Muscle layer of colon (tissue), 2 donors: ENCODE measurements around the gene QSER1.
"Not testable (repeated sequence)": the region's sequence is repeated elsewhere in the genome, so short reads cannot be mapped to it uniquely, and the experiment has no call there.

Experiments used
- H3K27ac ChIP-seq: one replicate; pipeline ENCODE4 v1.7.0; 2013; ENCODE audit warnings: low read depth, mild to moderate bottlenecking, low read length, moderate library complexity
- H3K27me3 ChIP-seq, 2 donors: one replicate each; pipeline ENCODE4 v1.7.0; 2013; ENCODE audit warnings: low read length in 2 of 2, mild to moderate bottlenecking in 2 of 2; ENCODE audit not compliant: insufficient read depth in 2 of 2, control insufficient read depth in 1 of 2
- H3K36me3 ChIP-seq: one replicate; pipeline ENCODE4 v1.7.0; 2013; ENCODE audit warnings: mild to moderate bottlenecking, low read length; ENCODE audit not compliant: insufficient read depth
- H3K4me1 ChIP-seq: one replicate; pipeline ENCODE4 v1.7.0; 2013; ENCODE audit warnings: mild to moderate bottlenecking, low read length; ENCODE audit not compliant: insufficient read depth
- H3K4me3 ChIP-seq, 2 donors: one replicate each; pipeline ENCODE4 v1.7.0; 2013; ENCODE audit warnings: low read length in 2 of 2, low read depth in 1 of 2, mild to moderate bottlenecking in 1 of 2, moderate library complexity in 1 of 2
- H3K9ac ChIP-seq: one replicate; pipeline ENCODE4 v1.7.0; 2013; ENCODE audit warnings: low read length
- H3K9me3 ChIP-seq: one replicate; pipeline ENCODE4 v1.7.0; 2013; ENCODE audit warnings: mild to moderate bottlenecking, low read length
- donor health status: abdominal sarcoma.
- donor health status: Adenocarcinoma of cecum.

The QSER1 gene

DNA sequence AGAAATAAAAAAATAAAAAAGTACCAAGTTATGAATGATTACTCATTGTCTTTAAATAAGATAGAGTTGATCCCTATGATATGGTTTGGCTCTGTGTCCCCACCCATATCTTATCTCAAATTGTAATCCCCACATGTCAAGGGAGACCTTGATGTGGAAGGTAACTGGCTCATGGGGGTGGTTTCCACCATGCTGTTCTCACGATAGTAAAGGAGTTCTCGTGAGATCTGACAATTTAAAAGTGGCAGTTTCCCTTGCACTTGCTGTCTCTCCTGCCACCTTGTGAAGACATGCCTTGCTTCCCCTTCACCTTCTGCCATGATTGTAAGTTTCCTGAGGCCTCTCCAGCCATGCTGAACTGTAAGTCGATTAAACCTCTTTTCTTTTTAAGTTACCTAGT is 18.8 kb downstream of the QSER1 start:
- Histone ChIP-seq H3K36me3 (no peaks in the 10 kb centered on the region), H3K4me3 (no peak overlapping the region), H3K27ac (no peak overlapping the region), H3K27me3 (no peaks in the 10 kb centered on the region), H3K4me1 (no peaks in the 10 kb centered on the region), H3K9ac (no peak overlapping the region), H3K9me3 (no peaks in the 10 kb centered on the region)

DNA sequence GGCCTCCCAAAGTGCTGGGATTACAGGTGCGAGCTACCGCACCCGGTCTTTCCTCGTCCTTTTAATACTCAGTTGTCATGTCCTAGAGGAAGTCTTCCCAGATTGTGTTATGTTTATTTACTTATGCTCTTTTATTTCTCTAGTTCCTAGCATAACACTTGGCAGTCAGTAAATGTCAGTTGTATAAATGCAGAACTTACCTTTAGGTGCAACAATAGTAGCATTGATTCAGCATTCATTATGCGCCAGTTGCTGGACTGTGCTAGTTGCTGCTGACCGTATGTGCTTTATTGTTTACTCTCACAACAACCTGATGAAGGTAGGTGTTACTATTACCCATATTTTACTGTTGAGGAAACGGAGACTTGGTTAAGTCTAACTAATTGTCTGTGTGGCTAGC is 20.8 kb downstream of the QSER1 start:
- Histone ChIP-seq H3K36me3 (no peaks in the 10 kb centered on the region), H3K27ac (no peak overlapping the region), H3K27me3 (no peaks in the 10 kb centered on the region), H3K9ac (no peak overlapping the region), H3K4me1 (no peaks in the 10 kb centered on the region), H3K9me3 (no peaks in the 10 kb centered on the region), H3K4me3 (no peak overlapping the region)

DNA sequence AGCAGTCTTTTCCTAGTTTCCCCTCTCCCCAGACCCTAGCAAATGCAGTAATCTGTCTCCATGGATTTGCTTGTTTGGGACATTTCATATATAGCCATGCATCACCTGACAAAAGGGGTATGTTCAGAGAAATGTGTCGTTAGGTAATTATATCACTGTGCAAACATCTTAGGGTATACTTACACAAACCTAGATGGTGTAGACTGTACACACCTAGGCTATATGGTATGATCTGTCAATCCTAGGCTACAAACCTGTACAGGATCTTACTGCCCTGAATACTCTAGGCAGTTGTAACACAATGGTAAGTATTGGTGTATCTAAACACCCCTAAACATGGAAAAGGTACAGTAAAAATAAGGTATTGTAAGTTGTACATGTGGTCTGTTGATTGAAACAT is 23.8 kb downstream of the QSER1 start:
- H3K27ac ChIP-seq = no peak overlapping the region
- H3K4me3 ChIP-seq = no peak overlapping the region
- no peak overlapping the region for H3K9ac ChIP-seq
- H3K27me3 ChIP-seq = no peaks in the 10 kb centered on the region
- H3K4me1 ChIP-seq = no peaks in the 10 kb centered on the region
- H3K36me3 ChIP-seq = no peaks in the 10 kb centered on the region
- no peaks in the 10 kb centered on the region for H3K9me3 ChIP-seq

DNA sequence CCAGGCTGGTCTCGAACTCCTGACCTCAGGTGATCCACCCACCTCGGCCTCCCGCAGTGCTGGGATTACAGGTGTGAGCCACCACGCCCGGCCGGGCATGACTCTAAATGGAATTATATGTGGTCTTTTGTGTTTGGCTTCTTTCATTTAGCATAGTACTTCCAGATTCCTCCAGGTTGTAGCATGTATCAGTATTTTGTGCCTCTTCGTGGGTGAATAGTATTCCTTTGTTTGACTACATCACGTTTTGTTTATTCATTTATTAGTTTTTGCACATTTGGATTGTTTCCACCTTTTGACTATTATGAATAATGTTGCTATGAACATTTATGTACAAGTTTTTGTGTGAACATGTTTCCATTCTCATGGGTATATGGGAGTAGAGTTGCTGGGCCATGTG is 24.4 kb downstream of the QSER1 start:
- H3K9ac ChIP-seq = no peak overlapping the region
- H3K27ac ChIP-seq = no peak overlapping the region
- H3K27me3 ChIP-seq = no peaks in the 10 kb centered on the region
- no peaks in the 10 kb centered on the region for H3K4me1 ChIP-seq
- H3K9me3 ChIP-seq = no peaks in the 10 kb centered on the region
- H3K36me3 ChIP-seq = no peaks in the 10 kb centered on the region
- no peak overlapping the region for H3K4me3 ChIP-seq

DNA sequence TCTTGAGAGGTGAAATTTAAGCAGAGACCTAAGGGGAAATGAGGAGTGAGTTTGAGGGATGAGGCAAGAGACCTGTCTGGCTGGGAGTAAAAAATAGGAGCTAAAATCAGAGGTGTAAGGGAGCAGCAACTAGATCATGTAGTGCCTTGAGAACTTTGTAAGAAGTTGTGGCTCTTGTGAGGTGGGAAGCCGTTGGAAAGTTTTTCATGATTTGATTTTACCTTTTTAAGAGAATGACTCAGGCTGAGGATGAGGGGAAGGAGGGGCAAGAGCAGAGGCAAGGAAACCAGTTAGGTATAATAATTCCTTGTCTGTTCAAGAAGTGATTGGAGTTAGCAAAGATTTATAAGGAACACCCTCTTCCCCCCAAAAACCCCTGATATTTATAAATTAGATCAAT is 25.8 kb downstream of the QSER1 start:
- H3K36me3 ChIP-seq = no peaks in the 10 kb centered on the region

DNA sequence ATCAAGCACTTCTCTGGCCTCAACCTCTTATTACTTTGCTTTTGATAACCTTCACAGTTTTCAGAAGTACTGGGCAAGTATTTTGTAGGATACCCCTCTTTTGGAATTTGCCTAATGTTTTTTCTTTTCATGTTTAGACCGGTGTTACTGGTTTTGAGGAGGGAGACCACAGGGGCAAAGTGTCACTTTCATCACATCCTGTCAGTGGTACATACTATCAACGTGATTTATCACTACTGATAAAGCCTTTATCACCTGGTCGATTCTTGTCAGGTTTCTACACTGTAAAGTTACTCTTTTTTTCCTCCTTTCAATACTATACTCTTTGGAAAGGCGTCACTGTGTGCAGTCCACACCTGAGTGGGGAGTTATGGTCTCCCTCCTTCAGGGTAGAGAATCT is 26.7 kb downstream of the QSER1 start:
- Histone ChIP-seq H3K36me3 (no peaks in the 10 kb centered on the region), H3K9ac (no peak overlapping the region), H3K27me3 (no peaks in the 10 kb centered on the region), H3K4me3 (no peak overlapping the region), H3K9me3 (no peaks in the 10 kb centered on the region), H3K27ac (no peak overlapping the region), H3K4me1 (no peaks in the 10 kb centered on the region)

More for the DNA sequence above, 25.8 kb downstream of the QSER1 start:
- Histone ChIP-seq H3K4me3 (no peak overlapping the region), H3K4me1 (no peaks in the 10 kb centered on the region), H3K9ac (no peak overlapping the region), H3K27ac (no peak overlapping the region), H3K9me3 (no peaks in the 10 kb centered on the region), H3K27me3 (no peaks in the 10 kb centered on the region)

DNA sequence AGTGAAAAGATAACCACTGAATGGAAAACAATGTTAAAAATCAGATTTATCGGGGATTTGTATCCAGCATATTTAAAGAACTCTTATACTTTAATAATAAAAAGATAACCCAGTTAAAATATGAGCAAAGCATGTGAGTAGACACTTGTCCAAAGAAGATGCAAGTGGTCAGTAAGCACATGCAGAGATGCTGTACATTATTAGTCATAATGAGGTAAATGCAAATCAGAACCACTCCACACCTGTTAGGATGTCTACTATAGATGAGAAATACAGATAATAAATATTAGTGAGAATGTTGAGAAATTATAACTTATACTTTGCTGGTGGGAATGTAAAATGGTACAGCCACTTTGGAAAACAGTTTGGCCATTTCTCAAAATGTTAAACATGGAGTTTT is 28.0 kb downstream of the QSER1 start:
- no peak overlapping the region for H3K9ac ChIP-seq
- H3K27me3 ChIP-seq = no peaks in the 10 kb centered on the region
- no peak overlapping the region for H3K4me3 ChIP-seq
- no peaks in the 10 kb centered on the region for H3K36me3 ChIP-seq
- H3K9me3 ChIP-seq = no peaks in the 10 kb centered on the region
- H3K27ac ChIP-seq = no peak overlapping the region
- H3K4me1 ChIP-seq = no peaks in the 10 kb centered on the region

DNA sequence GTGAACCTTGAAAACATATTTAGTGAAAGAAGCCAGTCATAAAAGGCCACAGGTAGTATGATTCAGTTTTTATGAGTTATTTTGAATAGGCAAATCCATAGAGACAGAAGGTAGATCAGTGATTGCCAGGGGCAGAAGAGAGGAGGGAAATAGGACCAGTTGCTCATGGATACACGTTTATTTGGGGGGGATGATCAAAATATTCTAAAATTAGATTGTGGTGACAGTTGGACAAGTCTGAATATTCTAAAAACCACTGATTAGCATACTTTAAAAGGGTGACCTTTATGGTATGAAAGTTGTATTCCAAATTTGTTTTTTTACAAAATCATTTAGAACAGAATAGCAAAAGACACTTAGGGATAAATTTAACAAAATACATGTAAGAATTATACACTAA is 28.6 kb downstream of the QSER1 start:
- H3K4me1 ChIP-seq = no peaks in the 10 kb centered on the region
- no peaks in the 10 kb centered on the region for H3K27me3 ChIP-seq
- H3K9ac ChIP-seq = no peak overlapping the region
- no peak overlapping the region for H3K4me3 ChIP-seq
- H3K27ac ChIP-seq = no peak overlapping the region
- H3K9me3 ChIP-seq = no peaks in the 10 kb centered on the region
- H3K36me3 ChIP-seq = no peaks in the 10 kb centered on the region

DNA sequence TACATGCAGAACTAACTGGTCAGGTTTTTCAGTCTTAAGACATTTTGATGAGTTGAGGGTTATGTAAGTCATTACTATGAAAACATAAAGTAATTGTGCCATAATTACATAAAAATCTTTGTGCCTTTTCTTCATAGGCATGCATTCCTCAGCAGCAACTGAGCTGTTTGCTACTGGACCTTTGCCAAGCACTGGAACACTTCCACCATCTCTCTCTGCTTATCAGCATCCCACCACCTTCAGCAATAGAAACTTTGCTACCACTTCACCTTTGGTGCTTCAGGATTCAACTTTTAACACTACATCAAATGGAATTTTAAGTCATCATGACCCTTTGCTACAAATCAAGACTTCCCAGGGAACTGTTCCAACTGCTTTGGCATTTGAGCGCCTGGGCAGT is 39.0 kb downstream of the QSER1 start:
- H3K9me3 ChIP-seq = no peaks in the 10 kb centered on the region
- no peaks in the 10 kb centered on the region for H3K27me3 ChIP-seq
- no peak overlapping the region for H3K9ac ChIP-seq
- H3K27ac ChIP-seq = no peak overlapping the region
- peaks cover 35% of the 10 kb centered on the region for H3K36me3 ChIP-seq
- no peak overlapping the region for H3K4me3 ChIP-seq
- H3K4me1 ChIP-seq = no peaks in the 10 kb centered on the region

DNA sequence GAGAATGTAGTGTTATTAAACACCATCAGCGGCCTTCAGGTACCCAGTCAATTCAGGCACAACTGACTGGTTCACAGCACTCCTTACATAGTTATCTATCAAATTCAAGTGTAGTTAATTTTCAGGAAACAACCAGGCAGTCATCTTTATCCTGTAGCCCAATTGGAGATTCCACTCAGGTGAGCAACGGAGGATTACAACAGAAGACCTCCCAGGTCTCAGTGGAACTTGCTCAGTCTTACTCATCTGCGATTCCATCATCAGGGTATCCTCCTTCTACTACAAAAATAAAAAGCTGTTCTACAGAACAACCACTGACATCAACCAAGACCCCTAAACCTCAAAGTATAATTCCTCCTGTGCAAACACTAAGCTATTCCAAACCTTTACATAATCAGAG is 39.6 kb downstream of the QSER1 start:
- H3K9ac ChIP-seq = no peak overlapping the region
- H3K4me1 ChIP-seq = no peaks in the 10 kb centered on the region
- H3K27ac ChIP-seq = no peak overlapping the region
- peaks cover 40% of the 10 kb centered on the region for H3K36me3 ChIP-seq
- H3K9me3 ChIP-seq = no peaks in the 10 kb centered on the region
- H3K27me3 ChIP-seq = no peaks in the 10 kb centered on the region
- H3K4me3 ChIP-seq = no peak overlapping the region

DNA sequence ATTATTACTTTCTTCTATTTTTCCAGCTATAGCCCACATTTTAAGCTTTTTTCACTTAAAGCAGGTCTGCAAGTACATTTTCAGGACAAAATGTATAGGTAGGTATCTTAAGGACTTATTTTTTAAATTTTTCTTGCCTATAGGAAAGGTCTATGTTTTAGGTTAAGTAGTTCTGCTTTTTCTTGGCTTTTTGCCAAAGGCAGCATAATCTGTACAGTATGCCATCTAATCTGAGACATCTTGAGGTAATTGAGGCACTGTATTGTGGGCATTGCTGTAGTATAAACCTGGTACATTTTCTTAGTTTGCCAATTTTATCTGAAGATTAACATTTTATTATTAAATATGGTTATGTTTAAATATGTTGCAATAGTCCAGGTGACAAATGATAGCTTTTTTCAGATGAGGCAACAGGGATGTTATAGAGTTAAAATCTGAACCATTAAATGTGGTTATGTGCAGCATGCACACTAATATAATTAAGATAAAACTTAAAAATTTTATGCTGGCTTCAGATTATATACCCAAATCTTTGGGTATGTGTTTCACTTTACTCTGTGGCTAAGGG is 42.9 kb downstream of the QSER1 start:
- no peaks in the 10 kb centered on the region for H3K9me3 ChIP-seq
- H3K36me3 ChIP-seq = peaks cover 40% of the 10 kb centered on the region
- H3K9ac ChIP-seq = no peak overlapping the region
- H3K27me3 ChIP-seq = no peaks in the 10 kb centered on the region
- H3K27ac ChIP-seq = no peak overlapping the region
- no peak overlapping the region for H3K4me3 ChIP-seq
- no peaks in the 10 kb centered on the region for H3K4me1 ChIP-seq

DNA sequence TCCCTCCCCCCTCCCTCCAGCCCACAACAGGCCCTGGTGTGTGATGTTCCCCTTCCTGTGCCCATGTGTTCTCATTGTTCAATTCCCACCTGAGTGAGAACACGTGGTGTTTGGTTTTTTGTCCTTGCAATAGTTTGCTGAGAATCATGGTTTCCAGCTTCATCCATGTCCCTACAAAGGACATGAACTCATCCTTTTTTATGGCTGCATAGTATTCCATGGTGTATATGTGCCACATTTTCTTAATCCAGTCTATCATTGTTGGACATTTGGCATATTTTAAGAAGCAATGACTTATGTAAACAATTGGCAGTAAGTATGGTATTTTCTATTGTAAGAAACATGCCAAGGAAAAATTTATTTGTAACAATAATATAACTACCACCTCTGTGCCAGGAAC is 43.6 kb downstream of the QSER1 start:
- H3K36me3 ChIP-seq = peaks cover 40% of the 10 kb centered on the region
- H3K27me3 ChIP-seq, H3K4me1 ChIP-seq, H3K9me3 ChIP-seq, H3K4me3 ChIP-seq, H3K27ac ChIP-seq, H3K9ac ChIP-seq: not testable (repeated sequence)
